ENCODE data around the gene ASF1A. TPM values are rescaled to one million over a fixed set of nuclear protein-coding genes. Genes with fewer than 3 reads are reported as not detected.

The ASF1A gene
- polyA plus RNA-seq, 1 of the 3 experiments (the other 2 are of a cell fraction) = 5.4 TPM

DNA sequence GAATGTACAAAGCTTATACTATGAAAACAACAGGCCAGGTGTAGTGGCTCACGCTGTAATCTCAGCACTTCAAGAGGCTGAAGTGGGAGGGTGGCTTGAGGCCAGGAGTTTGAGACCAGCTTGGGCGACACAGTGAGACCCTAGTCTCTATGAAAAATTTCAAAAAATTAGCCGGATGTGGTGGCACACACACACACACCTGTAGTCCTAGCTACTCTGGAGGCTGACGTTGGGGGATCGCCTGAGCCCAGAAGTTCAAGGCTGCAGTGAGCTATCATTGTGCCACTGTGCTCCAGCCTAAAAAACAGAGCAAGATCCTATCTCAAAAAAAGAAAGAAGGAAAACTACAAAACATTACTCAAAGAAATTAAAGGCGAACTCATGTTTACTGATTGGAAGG is 7.3 kb upstream of the ASF1A start (continued):
- TF ChIP-seq, protein P1, sequence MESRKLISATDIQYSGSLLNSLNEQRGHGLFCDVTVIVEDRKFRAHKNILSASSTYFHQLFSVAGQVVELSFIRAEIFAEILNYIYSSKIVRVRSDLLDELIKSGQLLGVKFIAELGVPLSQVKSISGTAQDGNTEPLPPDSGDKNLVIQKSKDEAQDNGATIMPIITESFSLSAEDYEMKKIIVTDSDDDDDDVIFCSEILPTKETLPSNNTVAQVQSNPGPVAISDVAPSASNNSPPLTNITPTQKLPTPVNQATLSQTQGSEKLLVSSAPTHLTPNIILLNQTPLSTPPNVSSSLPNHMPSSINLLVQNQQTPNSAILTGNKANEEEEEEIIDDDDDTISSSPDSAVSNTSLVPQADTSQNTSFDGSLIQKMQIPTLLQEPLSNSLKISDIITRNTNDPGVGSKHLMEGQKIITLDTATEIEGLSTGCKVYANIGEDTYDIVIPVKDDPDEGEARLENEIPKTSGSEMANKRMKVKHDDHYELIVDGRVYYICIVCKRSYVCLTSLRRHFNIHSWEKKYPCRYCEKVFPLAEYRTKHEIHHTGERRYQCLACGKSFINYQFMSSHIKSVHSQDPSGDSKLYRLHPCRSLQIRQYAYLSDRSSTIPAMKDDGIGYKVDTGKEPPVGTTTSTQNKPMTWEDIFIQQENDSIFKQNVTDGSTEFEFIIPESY (IDR thresholded peaks at IDR 0.05; ENCODE audit: borderline replicate concordance, low read depth) = no peak
- TF ChIP-seq CHD2 (IDR thresholded peaks at IDR 0.05; ENCODE audit: low read length, partially characterized antibody) (no peak), SMC3 (IDR thresholded peaks at IDR 0.05; ENCODE audit: low read depth, low read length) (no peak), RXRA (IDR thresholded peaks at IDR 0.05; ENCODE audit: borderline replicate concordance, low read depth) (no peak), JUND (IDR thresholded peaks at IDR 0.05) (no peak)

DNA sequence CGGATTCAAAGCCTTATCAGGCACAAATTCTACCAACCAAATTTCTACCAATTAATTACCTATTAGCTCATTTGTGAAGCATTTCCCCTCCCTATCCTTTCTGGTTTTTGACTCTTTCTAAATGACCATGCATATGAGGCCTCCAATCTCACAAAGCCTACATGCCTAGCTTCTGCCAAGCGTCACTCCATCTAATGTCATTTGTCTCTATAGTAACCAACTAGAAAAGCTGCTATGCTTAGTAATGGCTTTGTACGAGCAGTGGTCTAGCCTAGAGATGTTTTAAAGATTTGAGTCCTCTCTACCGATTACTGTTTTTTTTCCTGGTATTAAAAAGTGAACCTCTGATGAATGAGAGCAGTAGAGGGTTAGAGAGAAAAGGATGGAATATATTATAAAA is 4.8 kb upstream of the ASF1A start:
- H3K9me2 ChIP-seq = no peaks in the 10 kb centered on the region
- peaks cover 0 to 3% of the 10 kb centered on the region in 2 experiments for H3K36me3 ChIP-seq (replicated peaks in 1 of 2; ENCODE audit: control insufficient read depth in 1 of 2, insufficient read depth in 2 of 2, low read length in 1 of 2)
- H3K4me1 ChIP-seq (ENCODE audit: control insufficient read depth in 1 of 2, insufficient read depth in 2 of 2, low read depth in 1 of 2, low read length in 1 of 2) = peaks cover 7 to 14% of the 10 kb centered on the region in 2 experiments; a peak in 3 of 4 replicates
- H3K9me3 ChIP-seq = no peaks in the 10 kb centered on the region
- CTCF ChIA-PET = interaction anchor here (0.9 to 1.8 kb wide), 5 partner anchors 8 to 222 kb away, joined by 3 to 6 read pairs (median 4); no protein-coding TSS in a partner anchor
- POLR2A ChIA-PET = no interaction called here
- H3K79me2 ChIP-seq (ENCODE audit: insufficient read depth) = no peaks in the 10 kb centered on the region; the same call in 1 of the 2 replicates
- TF ChIP-seq RAD21 (IDR thresholded peaks at IDR 0.05; ENCODE audit: low read length) (no peak), RFX5 (IDR thresholded peaks at IDR 0.05; ENCODE audit: low read length) (peak; percentile 60; the same call in 1 of the 2 replicates), MXI1 (IDR thresholded peaks at IDR 0.05; ENCODE audit: low read depth, low read length) (peak; percentile 16; the same call in 1 of the 2 replicates)
- H3K27ac ChIP-seq (ENCODE audit: low read depth in 2 of 2, low read length in 1 of 2) = peak overlapping the region in 1 of 2 experiments; percentile 83; a peak in 2 of 4 replicates
- no peaks in the 10 kb centered on the region for H4K20me1 ChIP-seq (ENCODE audit: insufficient read depth)
- H3K4me2 ChIP-seq = no peak overlapping the region
- WGBS (ENCODE audit: low lambda C conversion rate) = 54% methylated on average over 4 of the region's 4 CpGs
- H3K4me3 ChIP-seq (ENCODE audit: low read depth in 2 of 2, low read length in 1 of 2) = no peak overlapping the region
- peaks cover 6% of the 10 kb centered on the region for H3F3A ChIP-seq (replicated peaks; ENCODE audit: insufficient read depth)
- DNase-seq = peak; percentile 55
- no peaks in the 10 kb centered on the region for H3K27me3 ChIP-seq (ENCODE audit: insufficient read depth)
- no peak overlapping the region for H2AFZ ChIP-seq (ENCODE audit: low read depth)
- H3K9ac ChIP-seq = no peak overlapping the region

DNA sequence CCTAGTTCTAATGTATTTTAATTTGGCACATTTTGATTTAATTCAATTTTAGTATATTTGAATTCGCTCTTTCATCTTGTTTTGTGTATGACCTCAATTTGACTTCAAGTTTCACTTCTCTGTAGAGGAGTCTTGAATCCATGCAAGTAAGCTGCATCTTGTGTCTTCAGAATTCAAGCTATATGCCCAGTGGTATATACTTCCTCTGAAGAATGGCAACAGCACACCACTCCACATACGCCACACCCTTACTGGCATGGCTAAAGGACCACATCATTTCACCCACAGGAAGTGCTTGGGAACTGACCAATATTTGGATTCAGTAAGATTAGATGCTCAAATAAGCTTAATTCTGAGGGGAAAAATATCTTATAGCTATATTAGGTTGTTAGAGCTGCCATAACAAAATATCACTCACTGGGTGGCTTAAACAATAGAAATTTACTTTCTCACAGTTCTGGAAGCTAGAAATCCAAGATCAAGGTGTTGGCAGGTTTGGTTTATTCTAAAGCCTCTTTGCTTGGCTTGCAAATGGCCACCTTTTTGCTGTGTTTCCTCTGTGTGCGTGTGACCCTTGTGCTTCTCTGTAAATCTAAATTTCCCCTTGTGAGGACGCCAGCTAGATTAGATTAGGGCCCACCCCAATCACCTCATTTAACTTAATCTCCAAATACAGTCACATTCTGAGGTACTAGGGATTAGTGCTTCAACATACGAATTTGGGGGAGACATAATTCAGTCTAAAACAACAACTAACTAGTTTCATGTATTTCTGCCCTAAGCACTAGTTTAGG is 2.8 kb upstream of the ASF1A start:
- 97% methylated on average over 5 of the region's 5 CpGs for whole genome bisulfite sequencing (ENCODE audit: low lambda C conversion rate)
- no peaks in the 10 kb centered on the region for H3K9me3 ChIP-seq
- ChIA-PET POLR2A (no interaction called here), CTCF (interaction anchor here (1.2 kb wide), 1 partner anchor 219 kb away, joined by 4 read pairs; no protein-coding TSS in a partner anchor)
- DNase-seq = no peak
- peaks cover 7 to 18% of the 10 kb centered on the region in 2 experiments; a peak in 3 of 4 replicates for H3K4me1 ChIP-seq (ENCODE audit: control insufficient read depth in 1 of 2, insufficient read depth in 2 of 2, low read depth in 1 of 2, low read length in 1 of 2)
- no peak overlapping the region for H3K4me2 ChIP-seq
- H3F3A ChIP-seq (replicated peaks; ENCODE audit: insufficient read depth) = peaks cover 14% of the 10 kb centered on the region
- H3K9me2 ChIP-seq = no peaks in the 10 kb centered on the region
- H4K20me1 ChIP-seq (ENCODE audit: insufficient read depth) = no peaks in the 10 kb centered on the region
- no peak overlapping the region for H3K9ac ChIP-seq
- no peak overlapping the region for H3K27ac ChIP-seq (ENCODE audit: low read depth in 2 of 2, low read length in 1 of 2)
- peaks cover 18% of the 10 kb centered on the region for H3K79me2 ChIP-seq (ENCODE audit: insufficient read depth)
- no peaks in the 10 kb centered on the region for H3K27me3 ChIP-seq (ENCODE audit: insufficient read depth)
- no peak overlapping the region for H3K4me3 ChIP-seq (ENCODE audit: low read depth in 2 of 2, low read length in 1 of 2)
- H2AFZ ChIP-seq (ENCODE audit: low read depth) = no peak overlapping the region
- peaks cover 0 to 3% of the 10 kb centered on the region in 2 experiments for H3K36me3 ChIP-seq (replicated peaks in 1 of 2; ENCODE audit: control insufficient read depth in 1 of 2, insufficient read depth in 2 of 2, low read length in 1 of 2)
- TF ChIP-seq, protein P2, sequence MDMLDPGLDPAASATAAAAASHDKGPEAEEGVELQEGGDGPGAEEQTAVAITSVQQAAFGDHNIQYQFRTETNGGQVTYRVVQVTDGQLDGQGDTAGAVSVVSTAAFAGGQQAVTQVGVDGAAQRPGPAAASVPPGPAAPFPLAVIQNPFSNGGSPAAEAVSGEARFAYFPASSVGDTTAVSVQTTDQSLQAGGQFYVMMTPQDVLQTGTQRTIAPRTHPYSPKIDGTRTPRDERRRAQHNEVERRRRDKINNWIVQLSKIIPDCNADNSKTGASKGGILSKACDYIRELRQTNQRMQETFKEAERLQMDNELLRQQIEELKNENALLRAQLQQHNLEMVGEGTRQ (IDR thresholded peaks at IDR 0.05; ENCODE audit: borderline replicate concordance, low read depth, low read length) = no peak
- TF ChIP-seq FOSL2 (IDR thresholded peaks at IDR 0.05; ENCODE audit: borderline replicate concordance, low read depth) (no peak), TCF12 (IDR thresholded peaks at IDR 0.05) (no peak), SMC3 (IDR thresholded peaks at IDR 0.05; ENCODE audit: low read depth, low read length) (no peak), EZH2phosphoT487 (IDR thresholded peaks at IDR 0.05; ENCODE audit: borderline replicate concordance, low read depth) (no peak), RXRA (IDR thresholded peaks at IDR 0.05; ENCODE audit: borderline replicate concordance, low read depth) (no peak), EP300 (IDR thresholded peaks at IDR 0.05; ENCODE audit: borderline replicate concordance in 1 of 2, low read depth in 1 of 2, low read length in 1 of 2) (no peak), RAD21 (IDR thresholded peaks at IDR 0.05; ENCODE audit: low read length) (no peak), TAF1 (IDR thresholded peaks at IDR 0.05; ENCODE audit: borderline replicate concordance, low read depth, low read length) (no peak), YY1 (IDR thresholded peaks at IDR 0.05; ENCODE audit: low read depth) (no peak), JUND (IDR thresholded peaks at IDR 0.05) (no peak), SIN3A (IDR thresholded peaks at IDR 0.05; ENCODE audit: borderline replicate concordance, low read depth, low read length) (no peak)
- TF ChIP-seq, protein P3, sequence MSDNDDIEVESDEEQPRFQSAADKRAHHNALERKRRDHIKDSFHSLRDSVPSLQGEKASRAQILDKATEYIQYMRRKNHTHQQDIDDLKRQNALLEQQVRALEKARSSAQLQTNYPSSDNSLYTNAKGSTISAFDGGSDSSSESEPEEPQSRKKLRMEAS (IDR thresholded peaks at IDR 0.05; ENCODE audit: low read depth) = no peak
- TF ChIP-seq, protein P4, sequence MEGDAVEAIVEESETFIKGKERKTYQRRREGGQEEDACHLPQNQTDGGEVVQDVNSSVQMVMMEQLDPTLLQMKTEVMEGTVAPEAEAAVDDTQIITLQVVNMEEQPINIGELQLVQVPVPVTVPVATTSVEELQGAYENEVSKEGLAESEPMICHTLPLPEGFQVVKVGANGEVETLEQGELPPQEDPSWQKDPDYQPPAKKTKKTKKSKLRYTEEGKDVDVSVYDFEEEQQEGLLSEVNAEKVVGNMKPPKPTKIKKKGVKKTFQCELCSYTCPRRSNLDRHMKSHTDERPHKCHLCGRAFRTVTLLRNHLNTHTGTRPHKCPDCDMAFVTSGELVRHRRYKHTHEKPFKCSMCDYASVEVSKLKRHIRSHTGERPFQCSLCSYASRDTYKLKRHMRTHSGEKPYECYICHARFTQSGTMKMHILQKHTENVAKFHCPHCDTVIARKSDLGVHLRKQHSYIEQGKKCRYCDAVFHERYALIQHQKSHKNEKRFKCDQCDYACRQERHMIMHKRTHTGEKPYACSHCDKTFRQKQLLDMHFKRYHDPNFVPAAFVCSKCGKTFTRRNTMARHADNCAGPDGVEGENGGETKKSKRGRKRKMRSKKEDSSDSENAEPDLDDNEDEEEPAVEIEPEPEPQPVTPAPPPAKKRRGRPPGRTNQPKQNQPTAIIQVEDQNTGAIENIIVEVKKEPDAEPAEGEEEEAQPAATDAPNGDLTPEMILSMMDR (IDR thresholded peaks at IDR 0.05) = no peak
